ENCODE measurements around the gene RHOBTB1.
A peak's percentile ranks its signal among the peaks of the same experiment; 100 is the strongest.

Gene RHOBTB1

GRCh38 chr10:60825520-60825919 is 118.5 kb downstream of the RHOBTB1 start:
- TF ChIP-seq CTCF (IDR thresholded peaks at IDR 0.05; ENCODE audit: borderline replicate concordance, insufficient read depth, low read depth, low read length) = no peak
- H3K4me3 ChIP-seq (ENCODE audit: low read depth, low read length) = no peak overlapping the region

- H3K4me3 ChIP-seq (ENCODE audit: low read depth, low read length) = no peak overlapping the region
- no peak for TF ChIP-seq CTCF (IDR thresholded peaks at IDR 0.05; ENCODE audit: borderline replicate concordance, insufficient read depth, low read depth, low read length)
Measured at GRCh38 chr10:60823324-60823723, 120.7 kb downstream of the RHOBTB1 start.

- H3K4me3 ChIP-seq (ENCODE audit: low read depth, low read length) = no peak overlapping the region
- no peak for TF ChIP-seq CTCF (IDR thresholded peaks at IDR 0.05; ENCODE audit: borderline replicate concordance, insufficient read depth, low read depth, low read length)
Measured at GRCh38 chr10:60822809-60823208, 121.2 kb downstream of the RHOBTB1 start.

- H3K4me3 ChIP-seq (ENCODE audit: low read depth, low read length) = no peak overlapping the region
- no peak for TF ChIP-seq CTCF (IDR thresholded peaks at IDR 0.05; ENCODE audit: borderline replicate concordance, insufficient read depth, low read depth, low read length)
Measured at GRCh38 chr10:60821656-60822055, 122.3 kb downstream of the RHOBTB1 start.

- TF ChIP-seq CTCF (IDR thresholded peaks at IDR 0.05; ENCODE audit: borderline replicate concordance, insufficient read depth, low read depth, low read length) = peak; percentile 37; the same call in 1 of the 2 replicates
- no peak overlapping the region for H3K4me3 ChIP-seq (ENCODE audit: low read depth, low read length)
Measured at GRCh38 chr10:60820093-60820754, 123.8 kb downstream of the RHOBTB1 start.

Measured in GM12875 (cell line).